ENCODE data around the gene TUBA3E.
"Not testable (repeated sequence)": the region's sequence is repeated elsewhere in the genome, so short reads cannot be mapped to it uniquely, and the experiment has no call there.

DNA sequence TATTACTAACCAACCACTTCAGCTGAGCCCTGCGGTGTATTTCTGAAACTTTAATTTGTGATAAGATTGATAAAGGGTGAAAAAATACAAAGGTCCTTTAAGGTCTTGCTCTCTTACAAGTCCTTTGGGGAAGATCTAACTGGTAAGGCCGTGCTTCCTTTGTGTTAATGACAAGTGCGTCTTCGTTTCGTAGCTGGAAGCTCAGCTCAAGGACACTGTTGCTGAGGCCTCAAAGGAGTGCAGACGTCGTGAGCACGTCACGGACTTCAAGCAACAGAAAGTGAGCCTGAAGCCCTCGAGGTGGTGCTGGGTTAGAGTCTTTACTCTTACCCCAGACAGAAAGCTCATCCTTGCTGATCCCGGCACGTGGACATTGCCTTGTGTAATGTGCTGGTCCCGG lies 8.8 kb upstream of the TUBA3E start:
- not testable (repeated sequence) for TF ChIP-seq EZH2phosphoT487 (IDR thresholded peaks at IDR 0.05; ENCODE audit: borderline replicate concordance, low read depth, low read length)
- TF ChIP-seq, protein P1, sequence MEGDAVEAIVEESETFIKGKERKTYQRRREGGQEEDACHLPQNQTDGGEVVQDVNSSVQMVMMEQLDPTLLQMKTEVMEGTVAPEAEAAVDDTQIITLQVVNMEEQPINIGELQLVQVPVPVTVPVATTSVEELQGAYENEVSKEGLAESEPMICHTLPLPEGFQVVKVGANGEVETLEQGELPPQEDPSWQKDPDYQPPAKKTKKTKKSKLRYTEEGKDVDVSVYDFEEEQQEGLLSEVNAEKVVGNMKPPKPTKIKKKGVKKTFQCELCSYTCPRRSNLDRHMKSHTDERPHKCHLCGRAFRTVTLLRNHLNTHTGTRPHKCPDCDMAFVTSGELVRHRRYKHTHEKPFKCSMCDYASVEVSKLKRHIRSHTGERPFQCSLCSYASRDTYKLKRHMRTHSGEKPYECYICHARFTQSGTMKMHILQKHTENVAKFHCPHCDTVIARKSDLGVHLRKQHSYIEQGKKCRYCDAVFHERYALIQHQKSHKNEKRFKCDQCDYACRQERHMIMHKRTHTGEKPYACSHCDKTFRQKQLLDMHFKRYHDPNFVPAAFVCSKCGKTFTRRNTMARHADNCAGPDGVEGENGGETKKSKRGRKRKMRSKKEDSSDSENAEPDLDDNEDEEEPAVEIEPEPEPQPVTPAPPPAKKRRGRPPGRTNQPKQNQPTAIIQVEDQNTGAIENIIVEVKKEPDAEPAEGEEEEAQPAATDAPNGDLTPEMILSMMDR (conservative IDR thresholded peaks at IDR 0.05; ENCODE audit: low read length): not testable (repeated sequence)

Data from OCI-LY7 (cell line).